ENCODE data around the gene CAMTA1. TPM values are rescaled to one million over a fixed set of nuclear protein-coding genes. Genes with fewer than 3 reads are reported as not detected.

CAMTA1 gene
- polyA plus RNA-seq, 1 of the 3 experiments (the other 2 are of a cell fraction) = 63.1 TPM

- H3K79me2 ChIP-seq (ENCODE audit: insufficient read depth) = no peaks in the 10 kb centered on the region
- peaks cover 52 to 73% of the 10 kb centered on the region in 2 experiments for H3K36me3 ChIP-seq (replicated peaks in 1 of 2; ENCODE audit: control insufficient read depth in 1 of 2, insufficient read depth in 2 of 2, low read length in 1 of 2)
- H3K9me2 ChIP-seq = no peaks in the 10 kb centered on the region
- TF ChIP-seq MXI1 (IDR thresholded peaks at IDR 0.05; ENCODE audit: low read depth, low read length) (no peak), MAX (IDR thresholded peaks at IDR 0.05; ENCODE audit: low read depth) (no peak), PBX3 (IDR thresholded peaks at IDR 0.05) (no peak), ELF1 (IDR thresholded peaks at IDR 0.05) (no peak), TCF12 (IDR thresholded peaks at IDR 0.05) (no peak), FOXJ3 (CRISPR knock-in tag; IDR thresholded peaks at IDR 0.05) (no peak), RXRA (IDR thresholded peaks at IDR 0.05; ENCODE audit: borderline replicate concordance, low read depth) (no peak), TAF1 (IDR thresholded peaks at IDR 0.05; ENCODE audit: borderline replicate concordance, low read depth, low read length) (no peak), CHD2 (IDR thresholded peaks at IDR 0.05; ENCODE audit: low read length, partially characterized antibody) (no peak), IRF3 (IDR thresholded peaks at IDR 0.05; ENCODE audit: low read depth, low read length) (no peak), TEAD4 (IDR thresholded peaks at IDR 0.05; ENCODE audit: borderline replicate concordance, insufficient read depth) (no peak), GATA2 (CRISPR knock-in tag; IDR thresholded peaks at IDR 0.05) (no peak), EZH2phosphoT487 (IDR thresholded peaks at IDR 0.05; ENCODE audit: borderline replicate concordance, low read depth) (no peak), YY1 (IDR thresholded peaks at IDR 0.05; ENCODE audit: low read depth) (no peak)
- TF ChIP-seq, protein P1, sequence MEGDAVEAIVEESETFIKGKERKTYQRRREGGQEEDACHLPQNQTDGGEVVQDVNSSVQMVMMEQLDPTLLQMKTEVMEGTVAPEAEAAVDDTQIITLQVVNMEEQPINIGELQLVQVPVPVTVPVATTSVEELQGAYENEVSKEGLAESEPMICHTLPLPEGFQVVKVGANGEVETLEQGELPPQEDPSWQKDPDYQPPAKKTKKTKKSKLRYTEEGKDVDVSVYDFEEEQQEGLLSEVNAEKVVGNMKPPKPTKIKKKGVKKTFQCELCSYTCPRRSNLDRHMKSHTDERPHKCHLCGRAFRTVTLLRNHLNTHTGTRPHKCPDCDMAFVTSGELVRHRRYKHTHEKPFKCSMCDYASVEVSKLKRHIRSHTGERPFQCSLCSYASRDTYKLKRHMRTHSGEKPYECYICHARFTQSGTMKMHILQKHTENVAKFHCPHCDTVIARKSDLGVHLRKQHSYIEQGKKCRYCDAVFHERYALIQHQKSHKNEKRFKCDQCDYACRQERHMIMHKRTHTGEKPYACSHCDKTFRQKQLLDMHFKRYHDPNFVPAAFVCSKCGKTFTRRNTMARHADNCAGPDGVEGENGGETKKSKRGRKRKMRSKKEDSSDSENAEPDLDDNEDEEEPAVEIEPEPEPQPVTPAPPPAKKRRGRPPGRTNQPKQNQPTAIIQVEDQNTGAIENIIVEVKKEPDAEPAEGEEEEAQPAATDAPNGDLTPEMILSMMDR (IDR thresholded peaks at IDR 0.05) = no peak
- TF ChIP-seq, protein P2, sequence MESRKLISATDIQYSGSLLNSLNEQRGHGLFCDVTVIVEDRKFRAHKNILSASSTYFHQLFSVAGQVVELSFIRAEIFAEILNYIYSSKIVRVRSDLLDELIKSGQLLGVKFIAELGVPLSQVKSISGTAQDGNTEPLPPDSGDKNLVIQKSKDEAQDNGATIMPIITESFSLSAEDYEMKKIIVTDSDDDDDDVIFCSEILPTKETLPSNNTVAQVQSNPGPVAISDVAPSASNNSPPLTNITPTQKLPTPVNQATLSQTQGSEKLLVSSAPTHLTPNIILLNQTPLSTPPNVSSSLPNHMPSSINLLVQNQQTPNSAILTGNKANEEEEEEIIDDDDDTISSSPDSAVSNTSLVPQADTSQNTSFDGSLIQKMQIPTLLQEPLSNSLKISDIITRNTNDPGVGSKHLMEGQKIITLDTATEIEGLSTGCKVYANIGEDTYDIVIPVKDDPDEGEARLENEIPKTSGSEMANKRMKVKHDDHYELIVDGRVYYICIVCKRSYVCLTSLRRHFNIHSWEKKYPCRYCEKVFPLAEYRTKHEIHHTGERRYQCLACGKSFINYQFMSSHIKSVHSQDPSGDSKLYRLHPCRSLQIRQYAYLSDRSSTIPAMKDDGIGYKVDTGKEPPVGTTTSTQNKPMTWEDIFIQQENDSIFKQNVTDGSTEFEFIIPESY (IDR thresholded peaks at IDR 0.05; ENCODE audit: borderline replicate concordance, low read depth) = no peak
- no peaks in the 10 kb centered on the region for H3K4me1 ChIP-seq (ENCODE audit: control insufficient read depth in 1 of 2, insufficient read depth in 2 of 2, low read depth in 1 of 2, low read length in 1 of 2)
- 0 out of 2 replicates have a peak, but pooled peaks cover 11% of the 10 kb centered on the region for H3K9me3 ChIP-seq
- POLR2A ChIA-PET = no interaction called here
- H3F3A ChIP-seq (replicated peaks; ENCODE audit: insufficient read depth) = peaks cover 15% of the 10 kb centered on the region
- no peak for DNase-seq
- no peaks in the 10 kb centered on the region for H4K20me1 ChIP-seq (ENCODE audit: insufficient read depth)
- CTCF ChIA-PET = no interaction called here
- 93% methylated on average over 13 of the region's 13 CpGs for WGBS (ENCODE audit: low lambda C conversion rate)
- H2AFZ ChIP-seq (ENCODE audit: low read depth) = no peak overlapping the region
- no peak overlapping the region for H3K9ac ChIP-seq
- H3K4me3 ChIP-seq (ENCODE audit: low read depth in 2 of 2, low read length in 1 of 2) = no peak overlapping the region
- H3K4me2 ChIP-seq = no peak overlapping the region
- no peaks in the 10 kb centered on the region for H3K27me3 ChIP-seq (ENCODE audit: insufficient read depth)
- H3K27ac ChIP-seq (ENCODE audit: low read depth in 2 of 2, low read length in 1 of 2) = peak overlapping the region in 1 of 2 experiments; percentile 26; a peak in 1 of 4 replicates
Observed at GRCh38 chr1:7809742-7810141, 1024.5 kb downstream of the CAMTA1 start.
